GM23338 (cell line): ENCODE measurements around the gene BCOR.

Experiments
- CREB1 ChIP-seq: fragments of 250-450 bp; sonication (Bioruptor Pico); IDR thresholded peaks from 2 replicates; pipeline ENCODE4 v1.5.0; 2020; ENCODE audit warnings: low read depth, mild to moderate bottlenecking, moderate library complexity
- CTCF ChIP-seq, 2 experiments: fragments of 200-600 bp in 1 of 2; sonication (generic) in 1 of 2; conservative IDR thresholded peaks; 2 replicates each; pipeline versions ENCODE4 v1.5.1 to v1.6.1; 2016 to 2017; ENCODE audit warnings: antibody characterized with exemption in 2 of 2, low read depth in 2 of 2, mild to moderate bottlenecking in 2 of 2, moderate library complexity in 1 of 2
- ETS1 ChIP-seq: IDR thresholded peaks from 2 replicates; pipeline ENCODE4 v1.6.1; 2016; ENCODE audit warnings: antibody characterized with exemption
- EZH2 ChIP-seq: fragments of 200-600 bp; sonication (generic); IDR thresholded peaks from one replicate; pipeline ENCODE4 v1.8.0; 2017; ENCODE audit warnings: antibody characterized with exemption, mild to moderate bottlenecking, low read depth; ENCODE audit not compliant: unreplicated experiment
- EZH2phosphoT487 ChIP-seq: fragments of 200-600 bp; sonication (generic); IDR thresholded peaks from one replicate; pipeline ENCODE4 v1.8.1; 2018; ENCODE audit warnings: antibody characterized with exemption; ENCODE audit not compliant: unreplicated experiment
- JUNB ChIP-seq: IDR thresholded peaks from one replicate; pipeline ENCODE4 v1.6.1; 2016; ENCODE audit warnings: antibody characterized with exemption; ENCODE audit not compliant: unreplicated experiment
- POLR2AphosphoS5 ChIP-seq: IDR thresholded peaks from 2 replicates; pipeline ENCODE4 v1.6.1; 2016; ENCODE audit warnings: antibody characterized with exemption, low read depth
- STAT1 ChIP-seq: IDR thresholded peaks from one replicate; pipeline ENCODE4 v1.6.1; 2016; ENCODE audit warnings: antibody characterized with exemption; ENCODE audit not compliant: unreplicated experiment
- ZNF331 ChIP-seq: fragments of 250-450 bp; sonication (Bioruptor Pico); IDR thresholded peaks from 2 replicates; pipeline ENCODE4 v1.5.0; 2020; ENCODE audit warnings: low read depth, mild to moderate bottlenecking, moderate library complexity
- ZNF462 ChIP-seq: fragments of 250-450 bp; sonication (Bioruptor Pico); IDR thresholded peaks from 2 replicates; pipeline ENCODE4 v1.5.0; 2020; ENCODE audit warnings: mild to moderate bottlenecking, moderate library complexity
- TF ChIP-seq, protein P1 (sequence below): IDR thresholded peaks from one replicate; pipeline ENCODE4 v1.6.1; 2018; ENCODE audit warnings: antibody characterized with exemption; ENCODE audit not compliant: unreplicated experiment

- TF ChIP-seq EZH2 (no peak), POLR2AphosphoS5 (no peak), CTCF (conservative IDR thresholded peaks at IDR 0.05; ENCODE audit: low read depth in 2 of 2) (no peak), STAT1 (no peak), JUNB (no peak), EZH2phosphoT487 (no peak), CREB1 (no peak), ZNF331 (CRISPR knock-in tag) (no peak), ETS1 (no peak), ZNF462 (CRISPR knock-in tag) (no peak)
- TF ChIP-seq, protein P1, sequence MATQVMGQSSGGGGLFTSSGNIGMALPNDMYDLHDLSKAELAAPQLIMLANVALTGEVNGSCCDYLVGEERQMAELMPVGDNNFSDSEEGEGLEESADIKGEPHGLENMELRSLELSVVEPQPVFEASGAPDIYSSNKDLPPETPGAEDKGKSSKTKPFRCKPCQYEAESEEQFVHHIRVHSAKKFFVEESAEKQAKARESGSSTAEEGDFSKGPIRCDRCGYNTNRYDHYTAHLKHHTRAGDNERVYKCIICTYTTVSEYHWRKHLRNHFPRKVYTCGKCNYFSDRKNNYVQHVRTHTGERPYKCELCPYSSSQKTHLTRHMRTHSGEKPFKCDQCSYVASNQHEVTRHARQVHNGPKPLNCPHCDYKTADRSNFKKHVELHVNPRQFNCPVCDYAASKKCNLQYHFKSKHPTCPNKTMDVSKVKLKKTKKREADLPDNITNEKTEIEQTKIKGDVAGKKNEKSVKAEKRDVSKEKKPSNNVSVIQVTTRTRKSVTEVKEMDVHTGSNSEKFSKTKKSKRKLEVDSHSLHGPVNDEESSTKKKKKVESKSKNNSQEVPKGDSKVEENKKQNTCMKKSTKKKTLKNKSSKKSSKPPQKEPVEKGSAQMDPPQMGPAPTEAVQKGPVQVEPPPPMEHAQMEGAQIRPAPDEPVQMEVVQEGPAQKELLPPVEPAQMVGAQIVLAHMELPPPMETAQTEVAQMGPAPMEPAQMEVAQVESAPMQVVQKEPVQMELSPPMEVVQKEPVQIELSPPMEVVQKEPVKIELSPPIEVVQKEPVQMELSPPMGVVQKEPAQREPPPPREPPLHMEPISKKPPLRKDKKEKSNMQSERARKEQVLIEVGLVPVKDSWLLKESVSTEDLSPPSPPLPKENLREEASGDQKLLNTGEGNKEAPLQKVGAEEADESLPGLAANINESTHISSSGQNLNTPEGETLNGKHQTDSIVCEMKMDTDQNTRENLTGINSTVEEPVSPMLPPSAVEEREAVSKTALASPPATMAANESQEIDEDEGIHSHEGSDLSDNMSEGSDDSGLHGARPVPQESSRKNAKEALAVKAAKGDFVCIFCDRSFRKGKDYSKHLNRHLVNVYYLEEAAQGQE, result no peak
Observed at GRCh38 chrX:40131654-40132337, 34.0 kb upstream of the BCOR start.
